NCI-H2196 (cell line): ENCODE results near the gene MAGEF1.

Experiments
- DNase-seq: peaks from one replicate; lab custom pipeline; 2025; ENCODE audit not compliant: unreplicated experiment; lab: John Stamatoyannopoulos, UW

MAGEF1 gene

GRCh38 chr3:184725176-184725719 lies 13.4 kb upstream of the MAGEF1 start:
- no peak for DNase-seq

GRCh38 chr3:184724699-184725098 lies 12.8 kb upstream of the MAGEF1 start:
- DNase-seq, result no peak

DNA sequence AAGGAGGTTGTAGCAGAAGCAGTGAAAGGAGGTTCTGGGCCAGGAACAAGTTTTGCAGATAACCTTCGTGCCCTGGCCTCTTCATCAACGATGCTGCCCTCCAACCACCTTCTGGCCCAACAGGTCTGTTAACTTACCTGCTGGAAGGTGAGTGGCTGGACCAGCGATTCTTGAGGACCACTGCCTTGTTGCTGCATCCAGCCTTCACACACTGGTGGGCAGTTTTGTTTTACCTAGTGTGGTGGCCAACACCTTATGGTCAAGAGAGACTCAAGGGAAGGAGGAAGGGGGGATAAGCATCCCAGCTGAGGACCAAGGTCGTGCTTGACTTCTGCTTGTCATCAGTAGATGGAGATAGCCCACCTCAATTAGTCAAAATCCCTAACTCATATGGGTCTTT lies 7.8 kb upstream of the MAGEF1 start:
- DNase-seq, result no peak

DNA sequence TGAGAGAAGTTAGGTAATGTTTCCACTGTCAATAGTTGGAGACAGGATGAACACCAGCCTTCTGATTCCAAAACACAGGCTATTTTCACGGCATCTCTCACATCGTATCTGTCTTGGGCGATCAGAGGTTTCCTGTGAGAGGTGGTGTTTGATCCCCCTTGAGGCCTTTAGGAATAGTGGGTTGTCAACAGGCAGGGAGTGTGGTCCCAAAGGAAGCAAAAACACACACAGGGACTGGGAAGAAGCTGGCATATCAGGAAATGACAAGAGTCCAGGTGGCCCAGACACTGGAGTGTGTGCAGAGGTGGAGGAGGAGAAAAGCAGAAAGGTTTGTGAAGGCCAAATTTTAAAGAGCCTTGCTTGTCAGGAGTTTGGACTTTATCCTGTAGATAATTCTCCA lies 6.6 kb upstream of the MAGEF1 start:
- DNase-seq, result no peak

GRCh38 chr3:184717399-184717983 lies 5.6 kb upstream of the MAGEF1 start:
- DNase-seq, result no peak

- DNase-seq, result peak; percentile 71
Observed at GRCh38 chr3:184716622-184717398, 4.9 kb upstream of the MAGEF1 start.

DNA sequence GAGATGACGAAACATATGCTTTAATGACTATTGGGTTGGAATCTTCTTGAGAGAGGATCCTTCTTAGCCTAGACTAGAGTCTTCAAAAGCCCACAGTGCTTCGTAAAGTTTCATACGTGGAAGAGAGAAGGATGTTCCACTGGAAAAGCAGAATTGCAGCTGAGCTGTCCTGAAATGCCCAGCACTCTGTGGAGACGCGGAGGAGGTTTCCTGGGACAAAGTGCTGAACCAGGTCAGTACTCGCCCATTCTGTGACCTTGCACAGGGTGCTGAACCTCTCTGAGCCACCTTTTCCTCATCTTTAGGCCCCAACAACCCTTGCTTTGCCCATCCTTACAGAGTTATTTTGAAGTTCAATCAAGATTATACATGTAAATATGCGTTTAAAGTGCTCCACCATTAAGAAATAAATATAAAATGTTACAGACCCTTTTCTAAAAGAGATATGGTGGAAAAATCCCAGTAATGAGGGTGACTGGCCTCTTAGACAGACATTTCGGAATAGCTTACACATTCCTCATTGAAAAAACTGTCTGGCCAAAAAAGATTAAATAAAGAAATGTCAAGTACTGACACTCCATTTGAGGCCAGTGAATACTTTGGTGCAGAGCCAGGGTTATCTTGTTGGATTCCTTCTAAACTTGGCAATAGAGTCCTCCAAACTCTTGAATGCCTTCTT lies 4.2 kb upstream of the MAGEF1 start:
- no peak for DNase-seq

- DNase-seq, result no peak
Observed at GRCh38 chr3:184713521-184713920, 1.7 kb upstream of the MAGEF1 start.

DNA sequence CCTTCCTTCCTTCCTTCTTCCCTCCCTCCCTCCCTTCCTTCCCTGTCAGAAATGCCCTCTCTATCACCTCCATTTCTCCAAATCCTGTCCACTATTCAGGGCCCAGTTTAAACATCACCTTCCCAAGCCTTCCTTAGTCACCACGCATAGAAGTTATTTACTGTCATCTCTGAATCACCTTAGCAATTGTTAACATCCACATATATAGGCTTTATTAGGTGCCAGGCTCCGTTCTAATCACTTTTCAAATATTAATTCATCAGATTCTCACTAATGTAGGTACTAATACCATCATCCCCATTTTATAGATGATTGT lies 1.1 kb upstream of the MAGEF1 start:
- no peak for DNase-seq

DNA sequence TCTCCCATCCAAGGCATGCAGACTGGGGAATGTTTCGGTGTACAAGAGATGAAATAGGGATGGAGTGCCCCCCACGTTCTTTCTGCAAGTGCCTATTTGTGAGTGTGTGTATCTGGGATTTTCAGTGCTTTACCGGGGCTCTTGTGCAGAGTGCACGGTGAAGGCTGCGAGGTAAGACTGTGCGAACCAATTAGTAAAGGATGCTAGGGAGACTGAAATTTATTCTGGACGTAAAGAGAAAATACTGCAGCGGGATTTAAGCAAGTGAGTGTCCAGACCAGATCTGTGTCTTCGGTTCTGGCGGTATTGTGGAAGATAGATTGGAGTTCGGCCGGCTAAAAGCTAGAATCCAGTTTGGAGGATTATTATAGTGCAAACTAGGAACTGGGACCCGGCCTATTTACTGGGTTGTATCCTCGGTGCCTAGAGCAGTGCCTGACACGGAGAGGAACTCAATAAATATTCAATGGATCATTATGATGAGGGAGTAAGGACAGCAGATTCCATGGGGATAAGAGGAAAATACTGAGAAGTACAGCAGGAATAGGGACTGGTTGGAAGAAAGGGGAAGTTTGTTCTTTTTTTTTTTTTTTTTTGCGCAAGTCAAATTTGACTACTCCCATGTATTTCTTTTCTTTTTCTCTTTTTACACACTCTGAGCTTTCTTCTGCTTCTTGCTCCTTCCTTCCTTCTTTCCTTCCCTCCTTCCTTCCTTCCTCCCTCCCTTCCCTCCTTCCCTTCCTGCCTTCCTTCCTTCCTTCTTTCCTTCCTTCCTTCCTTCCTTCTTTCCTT lies 580 bp upstream of the MAGEF1 start:
- no peak for DNase-seq

GRCh38 chr3:184710870-184711492 lies 883 bp downstream of the MAGEF1 start:
- DNase-seq, result no peak

DNA sequence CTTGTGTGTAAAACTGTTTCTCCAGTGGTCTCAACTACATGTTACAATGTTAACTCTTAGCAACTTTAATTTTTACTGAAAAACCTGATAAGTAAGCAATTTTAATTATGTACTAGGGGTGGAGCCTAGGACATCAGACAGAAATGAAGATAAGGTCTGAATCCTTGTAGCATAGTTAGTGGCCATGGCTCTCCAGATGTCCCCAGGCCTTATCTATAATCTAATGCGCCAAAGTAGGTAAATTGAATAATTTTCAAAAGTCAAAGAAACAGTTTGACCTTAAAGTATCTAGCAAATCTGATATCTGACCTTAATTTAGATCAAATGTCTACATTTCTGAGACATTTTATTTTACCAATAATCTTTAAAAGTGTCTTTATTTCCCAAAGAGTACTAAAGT lies 8.2 kb downstream of the MAGEF1 start:
- no peak for DNase-seq

GRCh38 chr3:184700759-184701158 lies 11.1 kb downstream of the MAGEF1 start:
- no peak for DNase-seq

- DNase-seq, result no peak
Observed at GRCh38 chr3:184697845-184698244, 14.0 kb downstream of the MAGEF1 start.

GRCh38 chr3:184696697-184697096 lies 15.2 kb downstream of the MAGEF1 start:
- no peak for DNase-seq

- no peak for DNase-seq
Observed at GRCh38 chr3:184694716-184695115, 17.1 kb downstream of the MAGEF1 start.

DNA sequence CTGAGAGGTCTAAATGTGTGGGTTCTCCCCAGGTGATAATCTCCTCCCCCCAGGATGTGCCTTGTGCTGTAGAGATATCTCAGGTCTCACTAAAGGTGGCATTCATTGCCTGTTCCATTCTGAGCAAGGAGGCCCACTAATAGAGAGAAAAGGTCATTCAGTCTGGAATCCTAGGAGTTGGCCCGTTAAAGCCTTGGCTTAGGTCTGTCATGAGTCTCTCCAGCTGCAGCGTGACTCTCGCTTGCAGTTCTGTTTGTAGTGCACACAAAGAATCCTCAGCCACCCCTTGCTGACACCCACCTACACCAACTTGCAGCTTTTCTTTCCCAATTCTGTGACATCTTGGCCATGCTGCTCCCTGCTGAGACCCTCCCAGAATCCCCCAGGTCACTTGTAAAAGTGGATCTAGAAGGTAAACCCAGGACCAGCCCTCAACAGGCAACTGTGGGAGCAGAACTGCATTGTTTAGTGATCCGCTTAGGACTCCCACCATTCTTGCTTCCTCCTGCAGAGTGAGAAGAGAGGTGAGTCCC lies 17.7 kb downstream of the MAGEF1 start:
- no peak for DNase-seq

DNA sequence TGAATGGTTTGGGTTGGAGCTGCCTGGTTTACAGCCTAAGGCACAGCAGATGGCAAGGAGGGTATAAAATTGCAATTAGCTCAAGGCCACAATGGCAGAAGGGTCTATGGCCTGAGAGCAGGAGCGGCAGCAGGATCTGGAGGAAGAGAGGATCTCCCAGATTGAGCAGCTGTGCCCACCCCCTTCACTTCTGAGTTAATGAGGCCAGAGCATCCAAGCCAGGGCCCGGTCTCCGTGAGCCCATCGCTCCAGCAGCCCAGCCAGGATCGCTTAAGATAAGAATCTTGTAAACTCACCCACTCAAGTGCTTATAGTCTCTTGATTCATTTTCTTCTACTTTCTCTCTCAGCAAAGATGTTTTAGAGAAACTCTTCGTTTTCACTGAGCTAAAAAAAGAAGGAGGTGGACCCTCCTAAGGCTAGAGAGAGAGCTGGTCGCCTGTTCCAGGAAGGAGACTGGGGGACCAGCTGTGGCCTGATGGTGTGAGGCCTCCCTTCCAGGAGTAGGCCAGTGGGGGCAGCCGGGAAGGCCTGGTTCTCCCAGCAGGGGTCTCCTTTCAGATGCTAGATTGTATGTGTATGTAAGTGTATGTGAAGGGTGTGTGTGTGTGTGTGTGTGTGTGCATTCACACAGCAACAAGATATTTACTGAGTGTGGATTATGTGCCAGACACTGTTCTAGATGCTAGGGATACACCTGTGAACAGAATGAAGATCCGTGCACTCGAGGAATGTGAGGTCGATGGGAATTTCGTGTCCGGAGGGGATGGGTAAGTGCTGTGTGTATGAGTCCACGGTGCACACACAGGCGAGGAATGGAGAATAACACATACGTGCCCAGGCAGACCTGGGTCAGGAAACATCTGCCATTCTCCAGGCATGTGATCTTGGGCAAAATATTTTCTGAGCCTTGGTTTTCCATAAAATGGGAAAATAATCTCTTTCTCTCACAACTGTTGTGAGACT lies 18.6 kb downstream of the MAGEF1 start:
- no peak for DNase-seq

- DNase-seq, result no peak
Observed at GRCh38 chr3:184691397-184692231, 20.2 kb downstream of the MAGEF1 start.
